Retinal pigment epithelial cell (primary cell): ENCODE data around the gene GNB1.

Experiments
- DNase-seq: peaks from one replicate; pipeline ENCODE4 v3.0.0-alpha.2; 2010; ENCODE audit warnings: low read depth
- H3K4me3 ChIP-seq: 2 replicates; pipeline ENCODE4 v1.5.1; 2011; ENCODE audit warnings: mild to moderate bottlenecking, low read length, control low read depth, moderate library complexity
- CTCF ChIP-seq: conservative IDR thresholded peaks from 2 replicates; pipeline ENCODE4 v1.5.1; 2011; ENCODE audit warnings: low read depth, low read length, control low read depth, inconsistent platforms

Gene GNB1

GRCh38 chr1:1883092-1883873 is 7.6 kb downstream of the GNB1 start:
- TF ChIP-seq CTCF, result no peak
- no peak for DNase-seq
- no peak overlapping the region for H3K4me3 ChIP-seq

GRCh38 chr1:1881727-1882126 is 9.2 kb downstream of the GNB1 start:
- no peak for TF ChIP-seq CTCF
- no peak for DNase-seq
- H3K4me3 ChIP-seq, result no peak overlapping the region

GRCh38 chr1:1880617-1881312 is 10.1 kb downstream of the GNB1 start:
- no peak overlapping the region for H3K4me3 ChIP-seq
- TF ChIP-seq CTCF, result no peak
- no peak for DNase-seq

GRCh38 chr1:1879942-1880341 is 10.9 kb downstream of the GNB1 start:
- no peak overlapping the region for H3K4me3 ChIP-seq
- DNase-seq, result no peak
- TF ChIP-seq CTCF, result no peak

GRCh38 chr1:1877865-1878436 is 12.9 kb downstream of the GNB1 start:
- DNase-seq, result no peak
- H3K4me3 ChIP-seq, result no peak overlapping the region
- TF ChIP-seq CTCF, result no peak

GRCh38 chr1:1876335-1876930 is 14.5 kb downstream of the GNB1 start:
- no peak overlapping the region for H3K4me3 ChIP-seq
- DNase-seq, result no peak

More at GRCh38 chr1:1876335-1876930, 14.5 kb downstream of the GNB1 start:
- TF ChIP-seq CTCF, result no peak
